Measurements from ENCODE around the gene RND3.

RND3 gene

DNA sequence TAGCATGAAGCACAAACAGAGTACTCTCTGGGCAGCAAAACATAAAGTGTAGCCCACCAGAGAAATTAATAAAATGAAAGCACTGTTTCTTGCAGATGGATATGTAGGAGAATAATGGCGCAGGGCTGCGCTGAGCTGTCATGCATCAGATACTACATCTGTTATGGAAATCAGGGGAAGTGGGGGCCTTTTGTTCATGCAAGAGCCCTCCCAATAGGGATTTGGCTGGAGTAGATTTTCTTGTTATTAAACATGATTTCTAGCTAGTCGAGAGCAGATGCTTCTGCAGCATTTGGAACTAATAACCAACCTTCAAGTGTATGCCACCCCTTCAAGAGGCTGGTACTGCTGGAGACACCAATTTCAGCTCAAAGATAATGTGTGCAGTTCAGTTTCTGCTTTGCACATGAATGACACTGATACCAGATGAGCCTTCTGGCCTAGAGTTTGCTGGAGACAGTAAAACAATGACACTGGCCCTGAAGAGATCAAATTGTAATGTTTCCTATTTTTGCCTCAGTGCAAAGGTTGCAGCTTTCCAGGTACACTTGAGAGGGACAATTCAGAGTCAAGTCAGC lies 58.0 kb downstream of the RND3 start:
- Mint-ChIP-seq H3K36me3 (ENCODE audit: low read depth) (peaks cover under 1% of the 10 kb centered on the region), H3K9me3 (peaks cover 2% of the 10 kb centered on the region), H3K27me3 (ENCODE audit: low read depth) (no peaks in the 10 kb centered on the region), H3K4me1 (peaks cover 45% of the 10 kb centered on the region), H3K4me3 (no peak overlapping the region), H3K27ac (peak overlapping the region in 1 of 3 experiments; percentile 55)
- TF ChIP-seq CTCF (IDR thresholded peaks at IDR 0.05; ENCODE audit: unreplicated experiment in 3 of 3) = no peak

GRCh38 chr2:150428641-150429040 lies 58.8 kb downstream of the RND3 start:
- no peaks in the 10 kb centered on the region for H3K9me3 Mint-ChIP-seq
- TF ChIP-seq CTCF (IDR thresholded peaks at IDR 0.05; ENCODE audit: unreplicated experiment in 3 of 3) = no peak
- H3K27ac Mint-ChIP-seq = no peak overlapping the region
- H3K4me1 Mint-ChIP-seq = peaks cover 45% of the 10 kb centered on the region
- H3K36me3 Mint-ChIP-seq (ENCODE audit: low read depth) = no peaks in the 10 kb centered on the region
- H3K4me3 Mint-ChIP-seq = no peak overlapping the region
- no peaks in the 10 kb centered on the region for H3K27me3 Mint-ChIP-seq (ENCODE audit: low read depth)

DNA sequence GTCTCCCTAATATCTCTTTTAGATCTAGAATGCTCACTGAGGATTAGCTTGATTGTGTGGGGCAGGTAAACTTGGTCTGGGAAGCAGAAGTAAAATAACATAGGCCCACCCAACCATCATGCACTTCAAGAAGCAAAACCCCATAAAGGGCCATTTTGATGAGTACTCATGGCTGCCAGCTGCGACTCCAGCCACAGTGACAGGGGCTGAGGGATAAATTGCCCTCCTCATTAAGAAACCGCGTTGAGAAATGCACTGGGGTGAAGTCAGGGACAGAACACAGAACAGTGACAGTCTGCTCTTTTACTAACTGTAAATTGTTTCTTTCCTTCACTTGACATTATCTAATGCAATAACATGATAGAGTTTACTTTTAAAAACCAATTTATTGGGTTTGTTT lies 60.2 kb downstream of the RND3 start:
- Mint-ChIP-seq H3K4me1 (peaks cover 41% of the 10 kb centered on the region), H3K4me3 (no peak overlapping the region), H3K27ac (no peak overlapping the region), H3K27me3 (ENCODE audit: low read depth) (no peaks in the 10 kb centered on the region), H3K36me3 (ENCODE audit: low read depth) (no peaks in the 10 kb centered on the region), H3K9me3 (no peaks in the 10 kb centered on the region)
- no peak for TF ChIP-seq CTCF (IDR thresholded peaks at IDR 0.05; ENCODE audit: unreplicated experiment in 3 of 3)

GRCh38 chr2:150426724-150427123 lies 60.7 kb downstream of the RND3 start:
- no peak for TF ChIP-seq CTCF (IDR thresholded peaks at IDR 0.05; ENCODE audit: unreplicated experiment in 3 of 3)
- H3K36me3 Mint-ChIP-seq (ENCODE audit: low read depth) = no peaks in the 10 kb centered on the region
- H3K4me3 Mint-ChIP-seq = no peak overlapping the region
- peaks cover 36% of the 10 kb centered on the region for H3K4me1 Mint-ChIP-seq
- H3K27me3 Mint-ChIP-seq (ENCODE audit: low read depth) = no peaks in the 10 kb centered on the region
- no peaks in the 10 kb centered on the region for H3K9me3 Mint-ChIP-seq
- H3K27ac Mint-ChIP-seq = no peak overlapping the region

- TF ChIP-seq CTCF (IDR thresholded peaks at IDR 0.05; ENCODE audit: unreplicated experiment in 3 of 3) = no peak
- Mint-ChIP-seq H3K4me3 (no peak overlapping the region), H3K4me1 (peaks cover 34% of the 10 kb centered on the region), H3K36me3 (ENCODE audit: low read depth) (no peaks in the 10 kb centered on the region), H3K9me3 (no peaks in the 10 kb centered on the region), H3K27ac (no peak overlapping the region), H3K27me3 (ENCODE audit: low read depth) (no peaks in the 10 kb centered on the region)
Observed at GRCh38 chr2:150426315-150426714, 61.2 kb downstream of the RND3 start.
